ENCODE data around the gene BPTF.

DNA sequence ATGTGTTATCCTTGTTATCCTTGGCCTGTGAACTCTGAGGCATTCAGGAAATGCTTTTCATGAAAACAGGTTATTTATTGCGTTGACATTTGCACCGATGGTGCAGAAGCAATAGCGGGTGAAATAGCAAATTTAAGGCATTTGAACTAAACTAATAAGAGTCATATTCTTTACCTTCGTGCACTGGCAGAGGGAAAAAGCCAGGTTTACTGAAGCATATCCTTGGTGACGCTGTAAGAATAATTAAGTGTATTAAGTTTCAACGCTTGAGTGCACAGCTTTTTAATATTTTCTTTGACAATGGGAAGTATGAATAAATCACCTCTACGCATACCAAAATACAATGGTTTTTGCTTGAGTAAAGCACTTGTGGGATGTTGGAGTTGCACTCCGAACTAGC is 196.7 kb downstream of the BPTF start:
- TF ChIP-seq CTCF (IDR thresholded peaks at IDR 0.05; ENCODE audit: poor library complexity), result no peak
- no peak for TF ChIP-seq EZH2 (IDR thresholded peaks at IDR 0.05; ENCODE audit: borderline replicate concordance)
